ENCODE results near the gene TMEM123. TPM values are rescaled to one million over a fixed set of nuclear protein-coding genes. Genes with fewer than 3 reads are reported as not detected.

Gene TMEM123
- total RNA-seq, 1 donor from 2014 or later, result 70.2 TPM

GRCh38 chr11:102406099-102406498, 46.5 kb downstream of the TMEM123 start:
- peaks cover 17% of the 10 kb centered on the region for H3K4me1 ChIP-seq
- no peak for DNase-seq
- intact Hi-C loops (cut with micrococcal nuclease), result no loop called here
- H3K9me3 ChIP-seq (replicated peaks), result no peaks in the 10 kb centered on the region
- no peak for TF ChIP-seq CTCF (IDR thresholded peaks at IDR 0.05; ENCODE audit: borderline replicate concordance)
- peaks cover 37% of the 10 kb centered on the region for H3K36me3 ChIP-seq
- H3K27ac ChIP-seq (replicated peaks), result no peak overlapping the region
- no peaks in the 10 kb centered on the region for H3K27me3 ChIP-seq (ENCODE audit: low read depth)
- H3K4me3 ChIP-seq, result no peak overlapping the region

GRCh38 chr11:102405501-102405900, 47.1 kb downstream of the TMEM123 start:
- intact Hi-C loops (cut with micrococcal nuclease), result no loop called here

DNA sequence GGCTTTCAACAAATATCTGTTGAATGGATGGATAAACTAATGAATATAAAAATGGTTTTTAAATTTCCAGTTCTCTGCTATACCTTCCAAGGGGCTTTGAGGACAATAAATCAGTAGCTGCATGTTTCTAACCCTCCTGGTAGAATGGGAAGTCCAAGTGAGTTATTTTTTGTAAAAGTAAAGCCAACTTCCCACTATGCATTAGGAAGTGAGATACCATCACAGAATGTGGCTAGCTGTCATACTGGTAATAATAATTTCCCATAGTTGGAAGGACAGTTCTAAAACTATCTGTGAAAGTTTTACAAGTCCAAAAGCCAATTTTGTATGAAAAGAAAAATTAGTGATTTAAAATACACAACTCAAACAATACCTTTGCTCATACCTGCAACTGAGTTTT, 50.0 kb downstream of the TMEM123 start:
- intact Hi-C loops (cut with micrococcal nuclease), result no loop called here
- no peak overlapping the region for H3K27ac ChIP-seq (replicated peaks)
- no peak for DNase-seq
- no peaks in the 10 kb centered on the region for H3K9me3 ChIP-seq (replicated peaks)
- no peak for TF ChIP-seq CTCF (IDR thresholded peaks at IDR 0.05; ENCODE audit: borderline replicate concordance)
- H3K4me3 ChIP-seq, result no peak overlapping the region
- H3K36me3 ChIP-seq, result peaks cover 64% of the 10 kb centered on the region
- no peaks in the 10 kb centered on the region for H3K27me3 ChIP-seq (ENCODE audit: low read depth)
- peaks cover 3% of the 10 kb centered on the region for H3K4me1 ChIP-seq

More at GRCh38 chr11:102405501-102405900, 47.1 kb downstream of the TMEM123 start:
- H3K4me1 ChIP-seq, result peaks cover 14% of the 10 kb centered on the region
- no peak for DNase-seq
- no peaks in the 10 kb centered on the region for H3K9me3 ChIP-seq (replicated peaks)
- no peaks in the 10 kb centered on the region for H3K27me3 ChIP-seq (ENCODE audit: low read depth)
- H3K27ac ChIP-seq (replicated peaks), result no peak overlapping the region
- no peak overlapping the region for H3K4me3 ChIP-seq
- no peak for TF ChIP-seq CTCF (IDR thresholded peaks at IDR 0.05; ENCODE audit: borderline replicate concordance)
- peaks cover 43% of the 10 kb centered on the region for H3K36me3 ChIP-seq

- no peak overlapping the region for H3K27ac ChIP-seq (replicated peaks)
- TF ChIP-seq CTCF (IDR thresholded peaks at IDR 0.05; ENCODE audit: borderline replicate concordance), result no peak
- intact Hi-C loops (cut with micrococcal nuclease), result no loop called here
- H3K27me3 ChIP-seq (ENCODE audit: low read depth), result no peaks in the 10 kb centered on the region
- peaks cover 67% of the 10 kb centered on the region for H3K36me3 ChIP-seq
- H3K9me3 ChIP-seq (replicated peaks), result no peaks in the 10 kb centered on the region
- peaks cover 7% of the 10 kb centered on the region for H3K4me1 ChIP-seq
- DNase-seq, result no peak
- H3K4me3 ChIP-seq, result no peak overlapping the region
Observed at GRCh38 chr11:102401905-102402304, 50.7 kb downstream of the TMEM123 start.

DNA sequence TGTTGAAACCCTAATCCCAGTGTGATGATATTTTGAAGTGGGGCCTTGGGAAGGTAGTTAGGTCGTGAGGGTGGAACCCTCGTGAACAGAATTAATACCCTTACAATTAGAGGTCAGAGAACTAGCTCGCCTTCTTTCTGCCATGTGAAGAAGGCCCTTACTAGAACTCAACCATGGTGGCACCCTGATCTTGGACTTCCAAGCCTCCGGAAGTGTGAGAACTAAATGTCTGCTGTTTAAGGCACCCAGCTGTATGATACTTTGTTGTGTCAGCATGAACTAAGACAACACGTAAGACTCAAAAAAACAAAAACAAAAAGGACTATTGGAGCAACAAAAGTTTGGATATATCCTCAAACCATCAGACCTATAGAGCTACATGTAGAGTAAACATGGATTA, 52.0 kb downstream of the TMEM123 start:
- intact Hi-C loops (cut with micrococcal nuclease), result no loop called here
- no peak for TF ChIP-seq CTCF (IDR thresholded peaks at IDR 0.05; ENCODE audit: borderline replicate concordance)
- Histone ChIP-seq H3K36me3 (peaks cover 65% of the 10 kb centered on the region), H3K27me3 (ENCODE audit: low read depth) (no peaks in the 10 kb centered on the region), H3K4me1 (peaks cover 16% of the 10 kb centered on the region), H3K27ac (replicated peaks) (no peak overlapping the region), H3K4me3 (no peak overlapping the region), H3K9me3 (replicated peaks) (no peaks in the 10 kb centered on the region)
- DNase-seq, result no peak

DNA sequence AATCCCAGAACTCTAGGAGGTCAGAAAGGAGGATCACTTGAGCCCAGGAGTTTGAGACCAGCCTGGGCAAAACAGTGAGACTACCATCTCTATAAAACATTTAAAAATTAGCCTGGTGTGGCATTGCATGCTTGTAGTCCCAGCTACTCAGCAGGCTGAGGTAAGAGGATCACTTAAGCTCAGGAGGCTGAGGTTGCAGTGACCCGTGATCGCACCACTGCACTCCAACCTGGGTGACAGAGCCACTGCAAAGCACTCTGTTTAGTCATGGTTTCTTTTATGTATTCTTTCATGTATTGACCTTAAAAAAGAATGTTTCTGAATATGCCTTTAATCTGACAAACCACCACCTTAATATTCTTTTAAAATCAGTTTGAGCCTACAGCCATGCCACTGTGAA, 53.4 kb downstream of the TMEM123 start:
- no peak overlapping the region for H3K27ac ChIP-seq (replicated peaks)
- intact Hi-C loops (cut with micrococcal nuclease), result no loop called here
- H3K27me3 ChIP-seq (ENCODE audit: low read depth), result no peaks in the 10 kb centered on the region

More for the DNA sequence above, 53.4 kb downstream of the TMEM123 start:
- H3K36me3 ChIP-seq, result peaks cover 71% of the 10 kb centered on the region
- no peaks in the 10 kb centered on the region for H3K9me3 ChIP-seq (replicated peaks)
- DNase-seq, result no peak
- TF ChIP-seq CTCF (IDR thresholded peaks at IDR 0.05; ENCODE audit: borderline replicate concordance), result no peak
- H3K4me3 ChIP-seq, result no peak overlapping the region
- peaks cover 16% of the 10 kb centered on the region for H3K4me1 ChIP-seq
